Peyer's patch (tissue), 4 donors: ENCODE results near the gene SMAD5.

Source experiments
- CTCF ChIP-seq, 6 experiments: fragments of 450-650 bp in 4 of 6; fragments of 200-600 bp in 2 of 6; sonication (generic) in 1 of 6; IDR thresholded peaks; one replicate each; pipeline ENCODE4 v1.5.1; 2017 to 2019; ENCODE audit warnings: antibody characterized with exemption in 6 of 6, mild to moderate bottlenecking in 3 of 6, moderate library complexity in 1 of 6
- POLR2A ChIP-seq, 2 donors: fragments of 450-650 bp; IDR thresholded peaks; one replicate each; pipeline ENCODE4 v1.5.1; 2017; ENCODE audit warnings: antibody characterized with exemption in 2 of 2, mild to moderate bottlenecking in 2 of 2, moderate library complexity in 2 of 2

DNA sequence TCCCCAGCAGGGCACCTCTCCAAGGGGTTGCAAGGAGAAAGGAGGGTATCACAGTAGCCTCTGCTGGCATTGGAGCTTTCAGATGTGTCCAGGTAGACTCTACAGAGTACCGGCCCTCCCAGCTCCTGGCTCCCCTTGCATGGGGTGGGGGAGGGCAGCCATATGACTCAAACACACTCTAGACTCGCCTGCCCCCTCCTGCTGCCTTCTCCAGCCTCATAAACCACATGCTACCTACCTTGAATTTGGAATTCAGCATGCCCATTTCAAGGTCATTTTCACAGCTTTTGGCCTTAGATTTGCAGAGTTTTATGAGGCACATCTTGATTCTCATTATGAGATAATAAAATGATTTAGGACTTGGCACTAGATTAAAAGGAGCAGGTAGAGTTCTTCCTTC lies 93.2 kb downstream of the SMAD5 start:
- TF ChIP-seq CTCF (IDR thresholded peaks at IDR 0.05) (no peak), POLR2A (IDR thresholded peaks at IDR 0.05) (no peak)
